BLaER1 treated with 17β-estradiol and CSF1 and Interleukin-3, amounts not matched to agents 10 nM and 100 nM (cell line): ENCODE results near the gene TAGLN2.

Source experiments
- H3K27ac ChIP-seq, 11 experiments: shearing (Covaris generic); formaldehyde crosslinking; 2 replicates each; pipeline ENCODE4 v1.8.1; 2022
- H3K27me3 ChIP-seq, 11 experiments: shearing (Covaris generic); formaldehyde crosslinking; 2 replicates each; pipeline ENCODE4 v1.8.1; 2022
- H3K36me3 ChIP-seq, 11 experiments: shearing (Covaris generic); formaldehyde crosslinking; 2 replicates each; pipeline ENCODE4 v1.8.1; 2022
- H3K4me1 ChIP-seq, 10 experiments: shearing (Covaris generic); formaldehyde crosslinking; 2 replicates each; pipeline ENCODE4 v1.8.1; 2022
- H3K4me2 ChIP-seq, 11 experiments: shearing (Covaris generic); formaldehyde crosslinking; 2 replicates each; pipeline ENCODE4 v1.8.1; 2022
- H3K4me3 ChIP-seq, 10 experiments: shearing (Covaris generic); formaldehyde crosslinking; 2 replicates each; pipeline ENCODE4 v1.8.1; 2022
- H3K9ac ChIP-seq, 11 experiments: shearing (Covaris generic); formaldehyde crosslinking; 2 replicates each; pipeline ENCODE4 v1.8.1; 2022
- H3K9me3 ChIP-seq, 11 experiments: shearing (Covaris generic); formaldehyde crosslinking; replicated peaks in 1 of 11; 2 replicates each; pipeline ENCODE4 v1.8.1; 2022
- H4K20me1 ChIP-seq, 11 experiments: shearing (Covaris generic); formaldehyde crosslinking; 2 replicates each; pipeline ENCODE4 v1.8.1; 2022
- Cebpa-rat ChIP-seq, 11 experiments: shearing (Covaris generic); IDR thresholded peaks; 2 replicates each; pipeline ENCODE4 v1.8.1; 2022

The TAGLN2 gene

GRCh38 chr1:159934136-159935039 lies 9.1 kb upstream of the TAGLN2 start:
- peaks cover 0 to 23% (median 0%) of the 10 kb centered on the region in 11 experiments; a peak in 3 of 22 replicates for H4K20me1 ChIP-seq
- no peak for TF ChIP-seq Cebpa-rat (IDR thresholded peaks at IDR 0.05)
- no peaks in the 10 kb centered on the region for H3K27me3 ChIP-seq
- peak overlapping the region in 2 of 11 experiments; percentile 13 to 38; a peak in 1 of 22 replicates for H3K9ac ChIP-seq
- H3K36me3 ChIP-seq, result peaks cover 0 to 14% (median 0%) of the 10 kb centered on the region in 11 experiments; a peak in 7 of 22 replicates
- H3K4me2 ChIP-seq, result peak overlapping the region in 9 of 11 experiments; percentile 33 to 87 (median 73); a peak in 17 of 22 replicates
- H3K9me3 ChIP-seq, result no peaks in the 10 kb centered on the region
- no peak overlapping the region for H3K4me3 ChIP-seq
- no peak overlapping the region for H3K27ac ChIP-seq
- peaks cover 31 to 71% (median 61%) of the 10 kb centered on the region in 10 experiments for H3K4me1 ChIP-seq

GRCh38 chr1:159933347-159933746 lies 8.0 kb upstream of the TAGLN2 start:
- H3K27ac ChIP-seq, result no peak overlapping the region
- no peak overlapping the region for H3K4me3 ChIP-seq
- peaks cover 0 to 25% (median 0%) of the 10 kb centered on the region in 11 experiments; a peak in 7 of 22 replicates for H3K36me3 ChIP-seq
- peaks cover 27 to 61% (median 55%) of the 10 kb centered on the region in 10 experiments for H3K4me1 ChIP-seq
- H3K9ac ChIP-seq, result no peak overlapping the region
- H3K27me3 ChIP-seq, result no peaks in the 10 kb centered on the region
- no peak for TF ChIP-seq Cebpa-rat (IDR thresholded peaks at IDR 0.05)
- H3K4me2 ChIP-seq, result peak overlapping the region in 9 of 11 experiments; percentile 33 to 87 (median 73); a peak in 17 of 22 replicates
- H4K20me1 ChIP-seq, result peaks cover 0 to 23% (median 0%) of the 10 kb centered on the region in 11 experiments; a peak in 3 of 22 replicates
- H3K9me3 ChIP-seq, result no peaks in the 10 kb centered on the region

- H3K27ac ChIP-seq, result no peak overlapping the region
- peak overlapping the region in 7 of 11 experiments; percentile 25 to 87 (median 75); a peak in 10 of 22 replicates for H3K4me2 ChIP-seq
- no peak for TF ChIP-seq Cebpa-rat (IDR thresholded peaks at IDR 0.05)
Observed at GRCh38 chr1:159932296-159933285, 7.3 kb upstream of the TAGLN2 start.

GRCh38 chr1:159931795-159932173 lies 6.5 kb upstream of the TAGLN2 start:
- Histone ChIP-seq H3K27ac (no peak overlapping the region), H3K27me3 (no peaks in the 10 kb centered on the region), H3K4me3 (no peak overlapping the region), H3K4me2 (no peak overlapping the region), H4K20me1 (peaks cover 0 to 23% (median 0%) of the 10 kb centered on the region in 11 experiments; a peak in 3 of 22 replicates), H3K4me1 (peaks cover 11 to 45% (median 40%) of the 10 kb centered on the region in 10 experiments), H3K9me3 (no peaks in the 10 kb centered on the region), H3K9ac (no peak overlapping the region), H3K36me3 (peaks cover 0 to 36% (median 0%) of the 10 kb centered on the region in 11 experiments; a peak in 7 of 22 replicates)
- no peak for TF ChIP-seq Cebpa-rat (IDR thresholded peaks at IDR 0.05)

More at GRCh38 chr1:159932296-159933285, 7.3 kb upstream of the TAGLN2 start:
- Histone ChIP-seq H4K20me1 (peaks cover 0 to 23% (median 0%) of the 10 kb centered on the region in 11 experiments; a peak in 3 of 22 replicates), H3K4me3 (no peak overlapping the region), H3K9me3 (no peaks in the 10 kb centered on the region), H3K4me1 (peaks cover 20 to 53% (median 48%) of the 10 kb centered on the region in 10 experiments), H3K9ac (no peak overlapping the region), H3K27me3 (no peaks in the 10 kb centered on the region), H3K36me3 (peaks cover 0 to 29% (median 0%) of the 10 kb centered on the region in 11 experiments; a peak in 7 of 22 replicates)

GRCh38 chr1:159931101-159931794 lies 5.9 kb upstream of the TAGLN2 start:
- peaks cover 0 to 36% (median 0%) of the 10 kb centered on the region in 11 experiments; a peak in 7 of 22 replicates for H3K36me3 ChIP-seq
- no peak overlapping the region for H3K4me2 ChIP-seq

GRCh38 chr1:159930634-159931033 lies 5.3 kb upstream of the TAGLN2 start:
- no peak overlapping the region for H3K4me3 ChIP-seq
- no peak overlapping the region for H3K4me2 ChIP-seq
- peaks cover 0 to 36% (median 0%) of the 10 kb centered on the region in 11 experiments; a peak in 7 of 22 replicates for H3K36me3 ChIP-seq
- no peak for TF ChIP-seq Cebpa-rat (IDR thresholded peaks at IDR 0.05)
- H3K9ac ChIP-seq, result no peak overlapping the region
- peaks cover 0 to 19% (median 0%) of the 10 kb centered on the region in 11 experiments; a peak in 2 of 22 replicates for H4K20me1 ChIP-seq
- H3K27me3 ChIP-seq, result no peaks in the 10 kb centered on the region
- H3K27ac ChIP-seq, result no peak overlapping the region
- peaks cover 9 to 43% (median 38%) of the 10 kb centered on the region in 10 experiments for H3K4me1 ChIP-seq
- H3K9me3 ChIP-seq, result no peaks in the 10 kb centered on the region

More at GRCh38 chr1:159931101-159931794, 5.9 kb upstream of the TAGLN2 start:
- Histone ChIP-seq H3K4me1 (peaks cover 9 to 43% (median 38%) of the 10 kb centered on the region in 10 experiments), H3K9ac (no peak overlapping the region), H3K27ac (no peak overlapping the region), H4K20me1 (peaks cover 0 to 22% (median 0%) of the 10 kb centered on the region in 11 experiments; a peak in 3 of 22 replicates), H3K9me3 (no peaks in the 10 kb centered on the region), H3K4me3 (no peak overlapping the region), H3K27me3 (no peaks in the 10 kb centered on the region)
- no peak for TF ChIP-seq Cebpa-rat (IDR thresholded peaks at IDR 0.05)

GRCh38 chr1:159930216-159930615 lies 4.9 kb upstream of the TAGLN2 start:
- Histone ChIP-seq H3K36me3 (peaks cover 0 to 36% (median 0%) of the 10 kb centered on the region in 11 experiments; a peak in 7 of 22 replicates), H3K9ac (no peak overlapping the region), H3K9me3 (no peaks in the 10 kb centered on the region), H3K4me1 (peaks cover 8 to 40% (median 37%) of the 10 kb centered on the region in 10 experiments), H3K27ac (no peak overlapping the region), H3K27me3 (no peaks in the 10 kb centered on the region), H4K20me1 (peaks cover 0 to 19% (median 0%) of the 10 kb centered on the region in 11 experiments; a peak in 3 of 22 replicates), H3K4me2 (no peak overlapping the region), H3K4me3 (no peak overlapping the region)
- no peak for TF ChIP-seq Cebpa-rat (IDR thresholded peaks at IDR 0.05)
